ENCODE results near the gene MEIOSIN. TPM values are rescaled to one million over a fixed set of nuclear protein-coding genes. Genes with fewer than 3 reads are reported as not detected.

Gene MEIOSIN
- total and polyA plus RNA-seq, 12 donors, result not detected

DNA sequence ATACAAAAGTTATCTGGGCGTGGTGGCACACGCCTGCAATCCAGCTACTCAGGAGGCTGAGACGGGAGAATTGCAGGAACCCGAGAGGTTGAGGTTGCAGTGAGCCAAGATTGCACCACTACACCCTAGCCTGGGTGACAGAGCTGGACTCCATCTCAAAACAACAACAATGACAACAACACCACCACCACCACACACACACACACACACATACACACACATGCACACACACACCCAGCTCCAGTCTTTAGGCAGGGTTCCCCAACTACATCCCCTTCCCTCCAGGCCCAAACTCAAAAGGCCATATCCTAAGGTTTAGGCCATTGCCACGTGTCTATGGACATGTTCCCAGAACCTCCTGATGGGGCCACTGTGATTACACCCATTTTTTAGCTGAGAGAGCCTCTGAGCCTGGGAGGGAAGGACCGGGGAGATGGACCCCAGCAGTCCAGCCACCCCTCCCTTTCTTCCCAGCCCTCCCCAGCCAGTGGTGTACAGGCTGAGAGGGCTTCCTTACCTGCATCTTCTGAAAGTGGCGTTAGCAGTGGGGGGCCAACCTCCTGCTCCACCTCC lies 68.5 kb downstream of the MEIOSIN start:
- Histone ChIP-seq H3K9me3 (peaks cover 0 to 3% (median 0%) of the 10 kb centered on the region in 11 donors), H3K4me3 (no peak overlapping the region), H3K27ac (no peak overlapping the region), H3K36me3 (no peaks in the 10 kb centered on the region), H3K4me1 (peaks cover 0 to 10% (median 9%) of the 10 kb centered on the region in 9 donors), H3K27me3 (peaks cover 0 to 93% (median 0%) of the 10 kb centered on the region in 7 donors)
- DNase-seq (no peak), ATAC-seq (no peak)
- 85 to 87% methylated on average over 7 of the region's 7 CpGs for WGBS, 2 donors
- TF ChIP-seq, protein P1, sequence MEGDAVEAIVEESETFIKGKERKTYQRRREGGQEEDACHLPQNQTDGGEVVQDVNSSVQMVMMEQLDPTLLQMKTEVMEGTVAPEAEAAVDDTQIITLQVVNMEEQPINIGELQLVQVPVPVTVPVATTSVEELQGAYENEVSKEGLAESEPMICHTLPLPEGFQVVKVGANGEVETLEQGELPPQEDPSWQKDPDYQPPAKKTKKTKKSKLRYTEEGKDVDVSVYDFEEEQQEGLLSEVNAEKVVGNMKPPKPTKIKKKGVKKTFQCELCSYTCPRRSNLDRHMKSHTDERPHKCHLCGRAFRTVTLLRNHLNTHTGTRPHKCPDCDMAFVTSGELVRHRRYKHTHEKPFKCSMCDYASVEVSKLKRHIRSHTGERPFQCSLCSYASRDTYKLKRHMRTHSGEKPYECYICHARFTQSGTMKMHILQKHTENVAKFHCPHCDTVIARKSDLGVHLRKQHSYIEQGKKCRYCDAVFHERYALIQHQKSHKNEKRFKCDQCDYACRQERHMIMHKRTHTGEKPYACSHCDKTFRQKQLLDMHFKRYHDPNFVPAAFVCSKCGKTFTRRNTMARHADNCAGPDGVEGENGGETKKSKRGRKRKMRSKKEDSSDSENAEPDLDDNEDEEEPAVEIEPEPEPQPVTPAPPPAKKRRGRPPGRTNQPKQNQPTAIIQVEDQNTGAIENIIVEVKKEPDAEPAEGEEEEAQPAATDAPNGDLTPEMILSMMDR (IDR thresholded peaks at IDR 0.05), result no peak
- intact Hi-C loops (cut with DNase I), result no loop called here

DNA sequence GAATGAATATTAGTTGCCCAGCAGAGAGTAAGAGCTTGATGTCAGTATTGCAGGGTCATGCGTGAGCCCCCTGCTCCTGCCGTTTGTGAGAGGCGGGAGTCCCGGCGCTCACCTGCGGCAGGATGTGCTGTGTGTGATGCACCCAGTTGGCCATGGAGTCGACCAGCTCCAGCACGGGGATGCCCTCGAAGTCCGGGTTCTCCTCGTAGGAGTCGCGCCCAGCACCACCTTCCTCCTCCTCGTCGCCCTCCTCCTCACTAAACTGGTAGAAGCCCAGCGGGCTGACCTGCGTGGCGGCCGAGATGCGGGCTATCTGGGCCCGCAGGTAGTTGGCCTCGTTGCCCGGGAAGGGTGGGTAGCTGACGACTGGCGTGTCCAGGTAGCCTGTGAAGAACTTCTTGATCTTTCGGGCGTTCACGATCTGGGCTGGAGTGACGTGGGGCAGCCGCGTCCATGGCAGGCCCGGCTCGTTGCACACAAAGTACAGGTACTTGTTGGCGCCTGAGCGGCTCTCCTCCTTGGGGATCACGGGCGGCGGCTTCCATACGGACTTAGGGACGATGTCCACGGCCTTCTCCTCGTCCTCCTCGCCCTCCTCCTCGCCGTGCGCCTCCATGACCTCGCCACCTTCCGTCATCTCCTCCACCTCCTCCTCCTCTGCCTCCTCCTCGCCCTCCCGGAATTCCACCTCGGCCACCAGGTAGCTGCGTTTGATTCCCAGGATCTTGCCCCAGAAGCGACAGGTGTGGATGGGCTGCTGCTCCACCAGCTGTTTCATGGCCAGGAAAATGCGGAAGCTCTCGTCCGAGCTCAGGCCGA lies 71.1 kb downstream of the MEIOSIN start:
- Histone ChIP-seq H3K4me1 (peaks cover 0 to 2% (median under 1%) of the 10 kb centered on the region in 9 donors), H3K27me3 (peaks cover 0 to 66% (median 0%) of the 10 kb centered on the region in 7 donors), H3K36me3 (no peaks in the 10 kb centered on the region), H3K27ac (no peak overlapping the region), H3K9me3 (peaks cover 0 to 3% (median 0%) of the 10 kb centered on the region in 11 donors), H3K4me3 (no peak overlapping the region)
- no peak for ATAC-seq
- intact Hi-C loops (cut with DNase I), result no loop called here
- TF ChIP-seq, protein P1 (IDR thresholded peaks at IDR 0.05), result no peak
- 89% methylated on average over 54 to 57 of the region's 57 CpGs for WGBS, 2 donors
- no peak for DNase-seq

DNA sequence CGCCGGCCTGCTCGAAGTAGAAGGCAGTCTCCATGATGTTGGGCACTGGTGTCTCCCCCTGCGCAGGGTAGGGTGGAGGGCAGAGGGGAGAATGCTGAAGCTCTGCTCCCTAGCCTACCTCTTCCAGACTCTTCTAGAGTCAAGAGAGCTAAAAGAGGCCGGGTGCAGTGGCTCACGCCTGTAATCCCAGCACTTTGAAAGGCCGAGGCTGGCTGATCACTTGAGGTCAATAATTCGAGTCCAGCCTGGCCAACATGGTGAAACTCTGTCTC lies 71.7 kb downstream of the MEIOSIN start:
- H3K36me3 ChIP-seq, result no peaks in the 10 kb centered on the region
- DNase-seq (no peak), ATAC-seq (no peak)
- no peak overlapping the region for H3K27ac ChIP-seq
- peaks cover 0 to 5% (median 0%) of the 10 kb centered on the region in 9 donors for H3K4me1 ChIP-seq
- H3K9me3 ChIP-seq, result peaks cover 0 to 3% (median 0%) of the 10 kb centered on the region in 11 donors
- TF ChIP-seq, protein P1 (IDR thresholded peaks at IDR 0.05), result no peak
- no peak overlapping the region for H3K4me3 ChIP-seq
- H3K27me3 ChIP-seq, result peaks cover 0 to 60% (median 0%) of the 10 kb centered on the region in 7 donors
- intact Hi-C loops (cut with DNase I), result no loop called here
- WGBS, 2 donors, result 89 to 90% methylated on average over 8 of the region's 8 CpGs

DNA sequence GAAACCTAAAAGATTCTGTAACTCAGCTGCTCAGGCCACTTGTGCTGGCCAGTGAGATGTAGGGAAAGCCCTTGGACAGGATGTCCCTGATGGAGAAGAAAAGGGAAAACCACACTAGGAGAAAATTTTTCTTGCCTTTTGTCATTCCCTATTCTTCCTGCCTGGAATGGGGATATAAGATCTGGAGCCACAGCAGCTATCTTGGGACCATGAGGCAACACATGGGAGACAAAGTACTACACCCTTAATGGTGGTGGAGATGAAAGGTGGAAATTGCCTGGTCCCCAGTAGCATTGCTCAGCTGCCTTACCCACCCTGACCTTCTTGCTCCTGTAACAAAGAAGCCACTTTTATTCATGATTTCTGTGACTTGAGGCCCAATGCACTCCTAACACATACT lies 72.5 kb downstream of the MEIOSIN start:
- peaks cover 0 to 3% (median 0%) of the 10 kb centered on the region in 11 donors for H3K9me3 ChIP-seq
- peaks cover 0 to 57% (median 0%) of the 10 kb centered on the region in 7 donors for H3K27me3 ChIP-seq
- no peak for ATAC-seq
- DNase-seq, result no peak
- H3K4me1 ChIP-seq, result peaks cover 0 to 5% (median 0%) of the 10 kb centered on the region in 9 donors
- TF ChIP-seq, protein P1 (IDR thresholded peaks at IDR 0.05), result no peak
- intact Hi-C loops (cut with DNase I), result no loop called here
- H3K4me3 ChIP-seq, result no peak overlapping the region
- H3K36me3 ChIP-seq, result no peaks in the 10 kb centered on the region
- H3K27ac ChIP-seq, result no peak overlapping the region

Measured in heart right ventricle (tissue), 16 donors.